DMS153 (cell line): ENCODE data around the gene KCNT1.

ENCODE experiments used
- DNase-seq: peaks from one replicate; lab custom pipeline; 2025; lab: John Stamatoyannopoulos, UW

KCNT1 gene

GRCh38 chr9:135797507-135798262 lies 95.7 kb downstream of the KCNT1 start:
- peak; percentile 62 for DNase-seq

- no peak for DNase-seq
Measured at GRCh38 chr9:135798263-135798585, 96.2 kb downstream of the KCNT1 start.

GRCh38 chr9:135799261-135799660 lies 97.3 kb downstream of the KCNT1 start:
- no peak for DNase-seq

GRCh38 chr9:135801070-135801469 lies 99.1 kb downstream of the KCNT1 start:
- no peak for DNase-seq

- DNase-seq, result no peak
Measured at GRCh38 chr9:135802876-135803419, 101.0 kb downstream of the KCNT1 start.

- DNase-seq, result no peak
Measured at GRCh38 chr9:135803441-135803840, 101.5 kb downstream of the KCNT1 start.

- no peak for DNase-seq
Measured at GRCh38 chr9:135804581-135805421, 102.8 kb downstream of the KCNT1 start.

GRCh38 chr9:135805422-135806022 lies 103.5 kb downstream of the KCNT1 start:
- no peak for DNase-seq

- no peak for DNase-seq
Measured at GRCh38 chr9:135809166-135809565, 107.2 kb downstream of the KCNT1 start.

- DNase-seq, result no peak
Measured at GRCh38 chr9:135810806-135811575, 109.0 kb downstream of the KCNT1 start.

GRCh38 chr9:135811801-135812200 lies 109.8 kb downstream of the KCNT1 start:
- peak; percentile 3 for DNase-seq

GRCh38 chr9:135812961-135813360 lies 111.0 kb downstream of the KCNT1 start:
- DNase-seq, result no peak

GRCh38 chr9:135813671-135814290 lies 111.8 kb downstream of the KCNT1 start:
- no peak for DNase-seq

GRCh38 chr9:135814421-135815095 lies 112.6 kb downstream of the KCNT1 start:
- no peak for DNase-seq

- DNase-seq, result no peak
Measured at GRCh38 chr9:135815413-135815812, 113.4 kb downstream of the KCNT1 start.

GRCh38 chr9:135815830-135816650 lies 114.1 kb downstream of the KCNT1 start:
- no peak for DNase-seq

GRCh38 chr9:135816651-135816970 lies 114.6 kb downstream of the KCNT1 start:
- no peak for DNase-seq

GRCh38 chr9:135817951-135818717 lies 116.1 kb downstream of the KCNT1 start:
- DNase-seq, result no peak

- DNase-seq, result no peak
Measured at GRCh38 chr9:135818718-135819475, 116.9 kb downstream of the KCNT1 start.
